ENCODE measurements around the gene PCSK6.

GRCh38 chr15:101406036-101406435 lies 83.5 kb downstream of the PCSK6 start:
- TF ChIP-seq POLR2A (IDR thresholded peaks at IDR 0.05) (no peak), CTCF (IDR thresholded peaks at IDR 0.05) (no peak)
